T1000 (cell line): Measurements from ENCODE around the gene PRKAR2A.
"Not testable (repeated sequence)": the region's sequence is repeated elsewhere in the genome, so short reads cannot be mapped to it uniquely, and the experiment has no call there.

ENCODE experiments used
- DNase-seq: peaks from one replicate; lab custom pipeline; 2025; ENCODE audit warnings: mixed read lengths; lab: John Stamatoyannopoulos, UW

PRKAR2A gene

DNA sequence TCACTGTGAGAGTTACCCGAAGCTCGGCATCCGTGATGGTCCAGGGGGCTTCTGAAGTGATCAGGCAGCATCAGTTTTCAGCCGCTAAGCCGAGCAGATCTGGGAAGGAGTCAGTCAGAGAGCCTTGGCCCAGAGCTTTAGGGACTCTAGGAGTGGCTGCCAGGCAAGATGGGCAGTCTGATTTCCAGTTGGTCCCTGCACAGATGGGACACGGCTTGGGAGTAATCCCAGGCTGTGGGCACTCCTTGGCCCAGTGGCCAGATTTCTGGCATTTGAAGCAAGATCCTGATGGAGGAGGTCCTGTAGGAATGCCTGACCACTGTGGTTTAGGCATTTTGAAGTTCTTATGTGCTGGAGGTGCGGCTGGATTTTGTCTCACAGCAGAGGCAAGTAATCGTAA lies 120.2 kb downstream of the PRKAR2A start:
- DNase-seq, result no peak

DNA sequence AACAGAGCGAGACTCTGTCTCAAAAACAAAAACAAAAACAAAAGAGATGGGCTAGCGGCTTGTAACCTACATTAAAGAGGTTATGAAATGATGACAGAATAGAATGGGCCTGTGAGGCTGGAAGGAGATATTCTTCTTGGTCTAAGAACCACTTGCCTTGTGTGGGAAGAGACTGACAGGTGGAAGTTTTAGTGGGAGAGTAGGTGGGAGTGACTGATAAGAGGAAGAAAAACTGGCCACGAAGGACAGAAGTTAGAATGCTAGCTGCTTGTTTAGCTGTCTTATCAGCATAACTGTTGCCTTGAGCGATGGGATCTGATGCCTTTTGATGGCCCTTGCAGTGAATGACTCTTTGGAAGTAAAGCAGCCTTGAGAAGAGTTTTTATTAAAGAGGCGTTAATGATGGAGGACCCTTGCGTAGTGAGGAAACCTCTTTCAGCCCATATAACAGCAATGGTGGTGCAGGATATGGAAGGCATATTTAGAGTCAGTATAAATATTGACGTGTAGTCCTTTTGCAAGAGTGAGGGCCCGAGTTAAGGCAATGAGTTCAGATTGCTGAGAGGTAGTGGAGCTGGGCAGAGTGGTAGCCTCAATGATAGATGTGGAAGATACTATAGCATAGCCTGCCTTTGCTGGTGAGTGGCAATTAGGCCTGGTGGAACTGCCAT lies 122.4 kb downstream of the PRKAR2A start:
- not testable (repeated sequence) for DNase-seq

DNA sequence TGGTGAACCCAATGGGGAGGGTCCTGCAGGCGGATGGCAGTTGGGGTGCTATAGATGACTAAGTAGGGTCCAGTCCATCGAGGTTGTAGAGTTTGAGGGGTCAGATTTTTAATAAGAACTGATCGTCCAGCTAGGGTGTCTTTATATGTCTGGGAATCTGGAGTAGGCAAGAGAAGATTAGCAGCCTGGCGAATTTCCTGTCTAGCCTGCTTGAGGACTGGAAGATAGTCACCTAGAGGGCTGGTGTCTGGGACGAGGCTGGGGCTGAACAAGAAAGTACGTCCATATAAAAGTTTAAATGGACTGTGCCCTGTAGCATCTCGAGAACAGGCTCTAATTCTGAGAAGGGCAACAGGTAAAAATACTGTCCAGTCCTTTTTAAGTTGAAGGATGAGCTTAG lies 123.9 kb downstream of the PRKAR2A start:
- no peak for DNase-seq

DNA sequence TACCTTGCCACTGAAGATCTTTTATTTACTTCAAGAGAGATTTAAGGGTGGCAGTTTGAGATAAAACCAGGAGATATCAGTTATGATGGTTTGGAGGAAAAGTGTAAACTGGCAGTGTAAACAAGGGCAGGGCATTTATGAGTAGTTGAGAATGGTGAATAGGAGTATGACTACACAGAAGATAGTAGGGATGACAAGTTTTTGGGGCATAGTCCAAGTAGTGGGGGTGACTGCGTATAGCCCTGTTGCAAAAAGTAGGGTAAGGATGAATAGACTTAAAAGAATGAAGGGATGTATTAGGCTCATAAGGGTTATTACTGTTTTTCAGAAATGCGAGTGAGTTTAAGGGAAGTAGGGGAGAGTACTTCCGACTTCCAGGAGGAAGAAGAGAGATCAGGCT lies 124.4 kb downstream of the PRKAR2A start:
- not testable (repeated sequence) for DNase-seq

DNA sequence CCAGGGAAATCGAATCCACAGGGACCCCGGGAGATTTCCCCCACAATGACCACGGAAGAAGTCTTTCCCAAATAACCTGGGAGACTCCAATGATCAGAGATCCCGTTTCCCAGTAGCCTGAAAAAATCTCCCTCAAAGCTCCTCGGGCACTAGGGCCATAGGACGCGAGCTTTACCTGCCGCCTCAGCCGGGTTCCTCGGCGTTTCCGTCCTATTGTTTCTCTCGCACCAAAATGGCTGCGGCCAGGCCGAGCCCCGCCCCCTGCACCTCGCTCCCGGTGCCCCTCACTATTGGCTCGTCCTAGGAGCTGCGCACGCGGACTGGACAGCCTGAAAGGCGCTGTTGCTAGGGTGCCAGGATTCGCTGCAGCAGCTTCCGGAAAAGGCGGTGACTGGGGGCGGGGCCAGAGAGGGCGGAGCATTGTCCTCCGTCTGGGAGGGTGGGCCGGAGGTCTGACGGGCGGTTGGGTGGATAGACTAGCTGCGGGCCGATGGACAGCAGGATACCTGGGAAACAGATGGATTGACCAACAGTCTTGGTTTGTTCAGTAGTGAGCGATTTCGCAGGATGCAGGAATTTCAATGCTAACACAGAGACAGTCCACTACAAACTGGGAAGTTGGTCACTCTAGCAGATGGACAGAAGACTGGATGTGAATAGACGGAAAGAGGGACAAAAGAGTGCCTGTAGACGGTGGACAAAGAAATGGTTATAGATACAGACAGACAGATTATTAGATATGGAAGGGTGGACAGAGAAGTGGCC lies 130.5 kb downstream of the PRKAR2A start, which contains the start of gene IP6K2:
TSS of gene IP6K2 (minus strand) at position 240 of the 765 bp plus-strand sequence. CDS start 21,930 bp downstream, outside the sequence.
- DNase-seq, result peak; percentile 97

DNA sequence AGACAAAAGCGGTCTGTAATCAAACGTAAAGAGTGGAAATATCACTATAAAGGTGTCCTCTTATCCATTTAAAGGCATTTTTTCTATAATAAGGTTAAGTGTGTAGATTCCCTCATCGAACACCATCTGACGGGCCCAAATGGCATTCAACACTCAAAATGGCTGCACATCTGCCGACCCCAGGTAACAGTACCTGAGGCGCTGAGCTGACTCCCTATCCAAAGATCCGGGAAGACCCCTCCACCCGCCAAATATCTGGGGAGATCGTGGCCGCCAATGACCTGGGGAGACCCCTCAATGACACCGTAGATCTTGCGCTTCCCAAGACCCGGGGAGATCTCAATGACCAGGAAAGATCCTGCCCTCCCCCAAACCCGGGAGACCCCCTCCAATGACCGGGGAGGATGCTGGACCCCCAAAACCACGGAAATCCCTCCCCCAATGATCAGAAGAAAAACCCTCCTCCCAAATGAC lies 131.1 kb downstream of the PRKAR2A start:
- no peak for DNase-seq

DNA sequence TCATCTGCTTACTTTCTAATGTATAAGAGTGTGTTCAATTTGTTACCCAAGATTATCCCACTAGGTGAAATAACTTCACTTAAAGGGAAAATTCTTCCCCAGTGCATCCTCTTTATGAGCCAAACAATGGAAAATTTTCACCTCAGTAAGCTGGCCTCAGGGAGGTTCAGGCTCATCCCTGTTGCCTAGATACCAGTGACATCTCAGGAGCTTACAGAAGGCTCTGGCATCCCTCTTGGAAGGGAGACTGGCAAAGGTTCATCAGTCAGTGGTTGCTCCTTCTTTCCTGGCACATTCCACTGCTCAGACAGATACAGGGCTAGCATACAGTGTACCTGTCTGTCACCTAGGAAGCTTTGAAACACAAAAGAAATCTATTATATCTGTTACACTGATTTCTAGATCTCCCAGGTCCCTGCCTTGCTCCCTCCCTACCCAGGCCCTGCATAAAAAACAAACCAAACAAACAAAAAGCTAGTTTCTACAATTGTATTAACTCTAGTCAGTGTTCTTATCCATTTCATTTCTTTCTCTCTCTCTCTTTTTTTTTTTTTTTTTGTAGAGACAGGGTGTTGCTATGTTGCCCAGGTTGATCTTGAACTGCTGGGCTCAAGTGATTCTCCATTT lies 132.4 kb downstream of the PRKAR2A start:
- no peak for DNase-seq

DNA sequence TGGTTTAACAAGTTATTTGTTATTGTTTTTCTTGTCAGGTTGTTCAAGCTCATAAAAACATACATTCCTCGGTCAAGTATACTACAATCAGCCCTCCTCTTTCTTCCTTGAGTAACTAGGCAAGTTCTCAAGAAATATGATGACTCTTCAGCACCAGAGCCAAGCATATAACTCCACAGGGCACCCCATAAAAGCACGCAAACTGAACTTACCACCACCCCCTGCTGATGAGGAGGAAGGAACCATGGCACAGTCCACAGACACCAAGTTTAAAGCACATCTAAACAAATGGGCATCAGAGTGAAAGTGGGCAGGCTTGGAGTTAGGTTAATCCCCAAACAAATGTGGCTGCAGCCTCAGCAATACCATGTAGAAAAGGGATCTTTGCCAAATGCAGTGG lies 135.9 kb downstream of the PRKAR2A start:
- no peak for DNase-seq

DNA sequence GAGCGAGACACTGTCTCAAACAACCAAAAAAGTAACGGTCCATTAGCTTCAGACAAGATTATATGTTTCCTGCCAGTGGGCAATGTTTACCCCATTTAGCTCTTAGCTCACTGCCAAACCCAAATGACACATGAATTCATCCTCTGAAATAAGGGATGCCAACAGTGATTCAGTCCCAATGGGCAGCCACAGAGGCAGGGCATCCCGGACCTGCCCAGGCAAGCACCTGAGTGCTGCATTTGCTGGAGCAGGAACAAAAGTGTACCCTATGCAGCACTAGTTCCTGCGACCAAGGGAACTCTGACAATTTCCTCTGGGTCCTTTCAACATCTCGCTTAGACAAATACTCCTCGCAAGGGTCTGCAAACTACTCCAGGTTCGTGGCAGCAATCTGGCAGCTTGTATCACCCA lies 138.6 kb downstream of the PRKAR2A start:
- DNase-seq, result no peak

DNA sequence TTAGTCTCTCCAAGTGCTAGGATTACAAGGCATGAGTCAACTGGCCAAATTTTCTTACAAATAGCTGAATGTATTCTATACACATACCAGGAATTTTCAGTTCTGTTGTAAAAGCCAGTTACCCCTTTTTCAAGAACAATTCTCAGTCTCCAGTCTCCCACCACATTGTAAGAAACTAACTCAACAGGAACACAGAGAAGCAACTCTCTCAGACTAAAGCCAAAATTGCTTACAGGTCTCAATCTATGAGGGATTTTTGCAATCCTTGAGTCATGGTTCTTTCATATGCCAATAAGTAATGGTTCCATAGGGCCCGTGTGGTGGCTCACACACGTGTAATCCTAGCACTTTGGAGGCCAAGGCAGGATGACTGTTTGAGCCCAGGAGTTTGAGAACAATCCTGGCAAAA lies 139.2 kb downstream of the PRKAR2A start:
- DNase-seq, result no peak

DNA sequence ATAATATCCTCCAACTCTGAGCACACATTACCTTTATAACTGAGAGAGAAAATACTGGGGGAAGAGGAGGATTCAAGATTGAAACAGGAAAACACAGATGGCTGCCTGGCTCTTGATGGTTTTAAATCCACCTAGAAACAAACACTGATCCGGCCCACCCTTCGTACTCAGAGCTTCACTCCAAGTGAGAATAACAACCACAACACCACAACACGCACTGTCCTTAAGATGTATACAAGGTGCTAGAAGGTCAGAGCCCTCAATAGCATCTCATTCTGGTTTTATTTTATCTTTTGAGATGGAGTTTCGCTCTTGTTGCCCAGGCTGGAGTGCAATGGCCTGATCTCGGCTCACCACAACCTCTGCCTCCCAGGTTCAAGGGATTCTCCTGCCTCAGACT lies 140.5 kb downstream of the PRKAR2A start:
- no peak for DNase-seq

DNA sequence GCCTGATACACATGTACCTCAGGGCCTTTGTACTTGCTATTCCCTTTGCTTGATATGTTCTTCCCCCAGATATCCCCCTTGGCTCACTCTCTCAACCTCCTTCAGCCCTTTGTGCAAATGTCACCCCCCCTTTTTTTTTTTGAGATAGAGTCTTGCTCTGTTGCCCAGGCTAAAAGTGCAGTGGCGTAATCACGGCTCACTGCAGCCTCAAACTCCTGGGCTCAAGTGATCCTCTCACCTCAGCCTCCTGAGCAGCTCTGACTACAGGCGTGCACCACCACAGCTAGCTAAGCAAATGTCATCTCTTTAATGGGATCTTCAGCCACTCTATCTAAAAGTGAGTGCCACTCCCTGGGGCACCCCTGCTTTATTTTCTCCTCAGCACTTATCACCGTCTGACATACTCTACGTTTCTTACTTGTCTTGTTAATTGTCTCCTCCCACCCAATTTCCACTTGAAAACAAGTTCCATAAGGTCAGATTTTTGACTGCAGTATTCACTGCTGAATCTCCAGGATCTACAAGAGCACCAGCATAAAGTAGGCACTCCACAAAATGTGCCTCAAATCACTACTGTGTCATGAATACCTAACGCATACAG lies 145.3 kb downstream of the PRKAR2A start:
- no peak for DNase-seq

DNA sequence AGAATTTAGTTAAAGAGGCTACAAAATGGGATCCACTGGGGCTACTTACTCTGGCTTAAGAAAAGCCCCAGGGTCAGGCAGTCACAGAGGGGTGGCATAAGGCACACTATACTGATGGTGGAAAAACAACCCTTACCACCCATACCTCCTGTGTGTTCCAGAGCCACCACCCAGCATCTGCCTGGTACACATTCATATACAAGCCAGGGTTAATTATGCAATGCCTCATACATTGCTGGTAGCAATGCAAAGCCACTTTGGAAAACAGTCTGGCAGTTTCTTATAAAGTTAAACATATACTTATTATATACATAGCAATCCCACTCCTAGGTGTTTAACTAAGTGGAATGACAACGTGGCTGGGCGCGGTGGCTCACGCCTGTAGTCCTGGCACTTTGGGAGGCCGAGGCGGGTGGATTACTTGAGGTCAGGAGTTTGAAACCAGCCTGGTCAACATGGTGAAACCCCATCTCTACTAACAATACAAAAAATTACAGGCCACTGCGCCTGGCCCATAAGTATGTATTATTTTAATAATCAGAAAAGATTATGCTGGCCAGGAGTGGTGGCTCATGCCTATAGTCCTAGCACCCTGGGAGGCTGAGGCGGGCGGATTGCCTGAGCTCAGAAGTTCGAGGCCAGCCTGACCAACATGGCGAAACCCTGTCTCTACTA lies 146.8 kb downstream of the PRKAR2A start:
- no peak for DNase-seq

DNA sequence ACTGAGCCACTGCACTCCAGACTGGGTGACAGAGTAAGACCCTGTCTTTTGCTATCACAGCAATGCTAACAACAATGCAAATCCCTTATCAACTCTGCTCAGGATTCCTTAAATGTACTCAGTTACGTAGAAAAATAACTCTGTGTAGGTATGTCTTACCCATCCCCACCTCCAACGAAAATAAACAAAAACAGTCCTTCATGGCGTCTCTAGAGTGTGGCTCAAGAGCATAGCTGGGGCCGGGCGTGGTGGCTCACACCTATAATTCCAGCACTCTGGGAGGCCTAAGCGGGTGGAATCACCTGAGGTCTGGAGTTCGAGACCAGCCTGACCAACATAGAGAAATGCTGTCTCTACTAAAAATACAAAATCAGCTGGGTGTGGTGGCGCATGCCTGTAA lies 148.8 kb downstream of the PRKAR2A start:
- DNase-seq, result no peak

DNA sequence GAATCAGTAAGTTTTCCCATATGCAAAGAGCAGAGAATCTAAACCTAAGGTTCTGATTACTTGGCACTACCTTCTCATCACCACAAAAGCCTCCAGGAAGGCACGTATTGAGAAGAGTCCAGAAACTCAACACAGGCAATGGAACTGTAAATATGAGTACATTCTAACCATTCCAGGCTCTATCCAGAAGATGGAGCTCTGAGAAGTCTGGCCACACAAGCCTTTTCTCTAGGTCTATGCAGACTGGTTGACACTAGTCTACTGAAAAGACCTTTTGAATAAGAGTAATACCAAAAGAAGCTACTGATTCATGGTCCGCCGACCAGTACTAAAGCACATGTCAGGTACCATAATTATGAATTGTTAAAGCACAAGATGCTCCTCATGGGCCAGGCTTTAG lies 149.7 kb downstream of the PRKAR2A start:
- DNase-seq, result no peak

DNA sequence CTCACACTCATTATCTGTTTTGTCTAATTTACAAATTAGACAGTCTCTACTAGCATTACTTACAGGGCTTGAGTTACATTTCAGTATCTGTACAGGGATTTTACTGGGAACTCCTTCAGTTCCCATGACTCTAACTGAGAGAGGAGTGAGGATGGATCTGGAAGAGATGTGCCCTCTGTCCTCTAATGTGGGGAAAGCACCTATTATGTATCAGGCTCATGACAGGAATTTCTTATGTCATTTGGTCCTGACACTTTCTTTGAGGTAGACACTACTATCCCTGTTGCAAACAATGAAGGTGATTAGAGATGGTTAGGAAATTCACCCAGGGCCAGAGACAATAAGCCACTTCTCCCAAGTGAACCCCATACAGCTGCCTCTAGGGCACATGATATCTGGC lies 151.1 kb downstream of the PRKAR2A start:
- no peak for DNase-seq
